Mammary epithelial cell (primary cell): ENCODE results near the gene DLX6.

Experiments
- CTCF ChIP-seq, 2 donors: IDR thresholded peaks in 1 of 2; conservative IDR thresholded peaks in 1 of 2; 2 replicates each; pipeline ENCODE4 v1.5.1; 2011 to 2012; ENCODE audit warnings: inconsistent platforms in 2 of 2, low read length in 2 of 2, mild to moderate bottlenecking in 2 of 2, control low read depth in 1 of 2, low read depth in 1 of 2; ENCODE audit not compliant: insufficient read depth in 1 of 2; ENCODE audit errors: extremely low read depth in 1 of 2
- EZH2 ChIP-seq: IDR thresholded peaks from 2 replicates; pipeline ENCODE4 v1.6.1; 2012; ENCODE audit warnings: low read length, inconsistent platforms, borderline replicate concordance

GRCh38 chr7:97005183-97006054, at the start of gene DLX6:
- TF ChIP-seq CTCF (conservative IDR thresholded peaks at IDR 0.05 in 1 of 2, IDR thresholded peaks at IDR 0.05 in 1 of 2; ENCODE audit: extremely low read depth in 1 of 2, insufficient read depth in 1 of 2, low read depth in 1 of 2, low read length in 2 of 2) (no peak), EZH2 (no peak)
